Measurements from ENCODE around the gene HOXD10. TPM values are rescaled to one million over a fixed set of nuclear protein-coding genes. Genes with fewer than 3 reads are reported as not detected.
A peak's percentile ranks its signal among the peaks of the same experiment; 100 is the strongest.

HOXD10 gene
- total and polyA plus RNA-seq, 2 experiments from 2014 or later = not detected

DNA sequence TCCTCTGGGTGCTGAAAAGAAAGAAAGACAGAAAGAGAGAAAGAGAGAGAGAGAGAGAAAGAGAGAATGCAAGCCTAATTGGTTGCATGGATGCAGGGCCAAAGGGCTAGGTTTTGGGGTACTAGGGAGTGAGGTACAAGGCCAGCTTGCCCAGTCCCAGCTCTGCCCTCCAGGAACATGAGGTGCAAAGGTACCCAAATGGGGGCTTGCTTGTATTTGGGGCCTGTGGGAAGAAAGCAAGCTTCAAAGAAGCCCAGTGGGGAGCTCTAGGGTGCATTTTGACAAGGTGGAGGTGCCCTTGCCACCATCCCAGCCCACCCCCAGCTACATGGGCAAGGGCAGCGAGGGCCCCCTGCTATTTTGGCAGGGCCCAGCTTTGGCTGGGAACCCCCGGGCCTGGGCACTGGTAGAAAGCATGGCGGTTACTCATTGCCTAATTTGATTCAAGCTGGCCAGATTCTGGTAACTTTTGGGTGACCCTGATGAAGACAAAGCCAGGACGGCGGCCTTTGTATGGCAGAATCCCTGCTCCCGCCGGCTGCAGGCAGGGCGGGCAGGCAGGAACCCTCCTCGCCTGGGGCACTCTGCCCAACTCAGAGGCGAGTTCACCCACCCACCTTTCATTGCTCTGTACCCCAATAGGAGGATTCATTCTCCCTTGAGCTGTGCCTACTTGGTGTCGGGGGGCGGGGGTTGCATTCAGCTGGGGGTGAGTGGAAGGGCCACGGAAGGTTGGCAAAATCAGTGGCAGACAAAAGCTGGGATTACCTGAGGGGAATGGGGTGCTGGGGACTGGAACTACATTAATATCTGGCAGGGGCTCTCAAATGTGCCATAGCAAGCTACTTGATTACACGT, 34.2 kb downstream of the HOXD10 start:
- TF ChIP-seq EZH2phosphoT487 (IDR thresholded peaks at IDR 0.05; ENCODE audit: unreplicated experiment) = peak; percentile 84
- TF ChIP-seq EZH2 (IDR thresholded peaks at IDR 0.05; ENCODE audit: low read depth, unreplicated experiment) = peak; percentile 19
- TF ChIP-seq, protein P1, sequence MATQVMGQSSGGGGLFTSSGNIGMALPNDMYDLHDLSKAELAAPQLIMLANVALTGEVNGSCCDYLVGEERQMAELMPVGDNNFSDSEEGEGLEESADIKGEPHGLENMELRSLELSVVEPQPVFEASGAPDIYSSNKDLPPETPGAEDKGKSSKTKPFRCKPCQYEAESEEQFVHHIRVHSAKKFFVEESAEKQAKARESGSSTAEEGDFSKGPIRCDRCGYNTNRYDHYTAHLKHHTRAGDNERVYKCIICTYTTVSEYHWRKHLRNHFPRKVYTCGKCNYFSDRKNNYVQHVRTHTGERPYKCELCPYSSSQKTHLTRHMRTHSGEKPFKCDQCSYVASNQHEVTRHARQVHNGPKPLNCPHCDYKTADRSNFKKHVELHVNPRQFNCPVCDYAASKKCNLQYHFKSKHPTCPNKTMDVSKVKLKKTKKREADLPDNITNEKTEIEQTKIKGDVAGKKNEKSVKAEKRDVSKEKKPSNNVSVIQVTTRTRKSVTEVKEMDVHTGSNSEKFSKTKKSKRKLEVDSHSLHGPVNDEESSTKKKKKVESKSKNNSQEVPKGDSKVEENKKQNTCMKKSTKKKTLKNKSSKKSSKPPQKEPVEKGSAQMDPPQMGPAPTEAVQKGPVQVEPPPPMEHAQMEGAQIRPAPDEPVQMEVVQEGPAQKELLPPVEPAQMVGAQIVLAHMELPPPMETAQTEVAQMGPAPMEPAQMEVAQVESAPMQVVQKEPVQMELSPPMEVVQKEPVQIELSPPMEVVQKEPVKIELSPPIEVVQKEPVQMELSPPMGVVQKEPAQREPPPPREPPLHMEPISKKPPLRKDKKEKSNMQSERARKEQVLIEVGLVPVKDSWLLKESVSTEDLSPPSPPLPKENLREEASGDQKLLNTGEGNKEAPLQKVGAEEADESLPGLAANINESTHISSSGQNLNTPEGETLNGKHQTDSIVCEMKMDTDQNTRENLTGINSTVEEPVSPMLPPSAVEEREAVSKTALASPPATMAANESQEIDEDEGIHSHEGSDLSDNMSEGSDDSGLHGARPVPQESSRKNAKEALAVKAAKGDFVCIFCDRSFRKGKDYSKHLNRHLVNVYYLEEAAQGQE (IDR thresholded peaks at IDR 0.05; ENCODE audit: unreplicated experiment) = no peak
- H3K27ac ChIP-seq (ENCODE audit: low read depth) = no peak overlapping the region
- H3K36me3 ChIP-seq (ENCODE audit: insufficient read depth) = no peaks in the 10 kb centered on the region
- no peak overlapping the region for H3K4me3 ChIP-seq
- H3K9me2 ChIP-seq (ENCODE audit: insufficient read depth) = no peaks in the 10 kb centered on the region
- Mint-ChIP-seq H3K4me1 (peaks cover 23% of the 10 kb centered on the region), H3K27me3 (ENCODE audit: insufficient read depth, low read depth, poor library complexity) (peaks cover 99% of the 10 kb centered on the region), H3K9me3 (0 out of 3 replicates have a peak, but pooled peaks cover 2% of the 10 kb centered on the region), H3K4me3 (no peak overlapping the region; the same call in 2 of the 3 replicates), H3K27ac (no peak overlapping the region), H3K36me3 (ENCODE audit: low read depth) (no peaks in the 10 kb centered on the region)
- H3K4me2 ChIP-seq = no peak overlapping the region
- H2AFZ ChIP-seq = no peak overlapping the region
- H3K27me3 ChIP-seq (ENCODE audit: insufficient read depth) = peaks cover 100% of the 10 kb centered on the region
- H4K20me1 ChIP-seq (replicated peaks; ENCODE audit: insufficient read depth) = peaks cover 65% of the 10 kb centered on the region
- peaks cover 34% of the 10 kb centered on the region for H3F3A ChIP-seq (replicated peaks; ENCODE audit: low read depth)
- H3K79me2 ChIP-seq (replicated peaks; ENCODE audit: insufficient read depth) = no peaks in the 10 kb centered on the region
- no peak for ATAC-seq
- DNase-seq (ENCODE audit: low spot score) = peak; percentile 17
- peaks cover 35% of the 10 kb centered on the region for H3K4me1 ChIP-seq (ENCODE audit: insufficient read depth)

DNA sequence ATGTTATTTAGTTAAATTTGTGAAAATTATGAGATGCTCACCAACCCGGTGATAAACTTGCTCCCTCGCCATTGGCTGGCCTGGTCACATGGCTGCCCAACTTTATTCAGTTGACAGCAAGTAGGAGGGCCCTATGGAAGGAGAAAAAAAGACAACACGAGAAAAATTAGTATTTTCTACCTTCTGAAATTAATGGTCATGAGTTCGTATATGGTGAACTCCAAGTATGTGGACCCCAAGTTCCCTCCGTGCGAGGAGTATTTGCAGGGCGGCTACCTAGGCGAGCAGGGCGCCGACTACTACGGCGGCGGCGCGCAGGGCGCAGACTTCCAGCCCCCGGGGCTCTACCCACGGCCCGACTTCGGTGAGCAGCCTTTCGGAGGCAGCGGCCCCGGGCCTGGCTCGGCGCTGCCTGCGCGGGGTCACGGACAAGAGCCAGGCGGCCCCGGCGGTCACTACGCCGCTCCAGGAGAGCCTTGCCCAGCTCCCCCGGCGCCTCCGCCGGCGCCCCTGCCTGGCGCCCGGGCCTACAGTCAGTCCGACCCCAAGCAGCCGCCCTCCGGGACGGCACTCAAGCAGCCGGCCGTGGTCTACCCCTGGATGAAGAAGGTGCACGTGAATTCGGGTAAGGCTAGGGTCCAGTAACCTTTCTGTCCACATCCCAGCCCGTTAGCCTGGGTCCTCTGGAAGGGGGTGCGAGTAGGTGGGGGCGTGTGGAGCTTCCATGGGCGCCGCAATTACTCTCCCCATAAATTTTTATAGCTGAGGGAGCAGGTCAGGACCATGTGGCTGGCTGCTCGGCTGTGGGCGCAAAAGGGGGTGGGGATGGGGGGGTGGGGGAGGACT, 35.1 kb downstream of the HOXD10 start, which contains the start of gene HOXD4:
Gene HOXD4, plus strand, starts transcription at position 109 of the 846 bp plus-strand sequence. Its CDS starts 84 bp downstream, at position 193.
- Histone ChIP-seq H3K4me3 (peak within 1 kb of the TSS; percentile 34), H3K79me2 (replicated peaks; ENCODE audit: insufficient read depth) (no peaks in the 10 kb centered on the region), H3K27ac (ENCODE audit: low read depth) (no peak within 1 kb of the TSS), H3K27me3 (ENCODE audit: insufficient read depth) (peaks cover 100% of the 10 kb centered on the region), H3F3A (replicated peaks; ENCODE audit: low read depth) (peaks cover 37% of the 10 kb centered on the region), H4K20me1 (replicated peaks; ENCODE audit: insufficient read depth) (peaks cover 59% of the 10 kb centered on the region), H3K9me2 (ENCODE audit: insufficient read depth) (no peaks in the 10 kb centered on the region), H3K4me2 (peak within 1 kb of the TSS; percentile 44), H3K4me1 (ENCODE audit: insufficient read depth) (peaks cover 39% of the 10 kb centered on the region), H3K36me3 (ENCODE audit: insufficient read depth) (no peaks in the 10 kb centered on the region), H2AFZ (no peak within 1 kb of the TSS)
- Mint-ChIP-seq H3K36me3 (ENCODE audit: low read depth) (no peaks in the 10 kb centered on the region), H3K4me1 (peaks cover 26% of the 10 kb centered on the region), H3K27ac (no peak within 1 kb of the TSS), H3K4me3 (peak within 1 kb of the TSS; percentile 59), H3K9me3 (peaks cover 4% of the 10 kb centered on the region; the same call in 1 of the 3 replicates), H3K27me3 (ENCODE audit: insufficient read depth, low read depth, poor library complexity) (peaks cover 99% of the 10 kb centered on the region)
- ATAC-seq (peak; percentile 29), DNase-seq (ENCODE audit: low spot score) (peak; percentile 51)
- TF ChIP-seq, protein P1 (IDR thresholded peaks at IDR 0.05; ENCODE audit: unreplicated experiment) = no peak
- TF ChIP-seq EZH2phosphoT487 (IDR thresholded peaks at IDR 0.05; ENCODE audit: unreplicated experiment) (peak; percentile 98), ZNF114 (CRISPR knock-in tag; IDR thresholded peaks at IDR 0.05) (no peak), POLR2AphosphoS5 (IDR thresholded peaks at IDR 0.05; ENCODE audit: low read depth) (no peak), NANOG (IDR thresholded peaks at IDR 0.05; ENCODE audit: borderline replicate concordance) (no peak), STAT1 (IDR thresholded peaks at IDR 0.05; ENCODE audit: unreplicated experiment) (no peak), EZH2 (IDR thresholded peaks at IDR 0.05; ENCODE audit: low read depth, unreplicated experiment) (peak; percentile 95), CREB1 (CRISPR knock-in tag; IDR thresholded peaks at IDR 0.05; ENCODE audit: low read depth) (no peak)
- TF ChIP-seq, protein P2, sequence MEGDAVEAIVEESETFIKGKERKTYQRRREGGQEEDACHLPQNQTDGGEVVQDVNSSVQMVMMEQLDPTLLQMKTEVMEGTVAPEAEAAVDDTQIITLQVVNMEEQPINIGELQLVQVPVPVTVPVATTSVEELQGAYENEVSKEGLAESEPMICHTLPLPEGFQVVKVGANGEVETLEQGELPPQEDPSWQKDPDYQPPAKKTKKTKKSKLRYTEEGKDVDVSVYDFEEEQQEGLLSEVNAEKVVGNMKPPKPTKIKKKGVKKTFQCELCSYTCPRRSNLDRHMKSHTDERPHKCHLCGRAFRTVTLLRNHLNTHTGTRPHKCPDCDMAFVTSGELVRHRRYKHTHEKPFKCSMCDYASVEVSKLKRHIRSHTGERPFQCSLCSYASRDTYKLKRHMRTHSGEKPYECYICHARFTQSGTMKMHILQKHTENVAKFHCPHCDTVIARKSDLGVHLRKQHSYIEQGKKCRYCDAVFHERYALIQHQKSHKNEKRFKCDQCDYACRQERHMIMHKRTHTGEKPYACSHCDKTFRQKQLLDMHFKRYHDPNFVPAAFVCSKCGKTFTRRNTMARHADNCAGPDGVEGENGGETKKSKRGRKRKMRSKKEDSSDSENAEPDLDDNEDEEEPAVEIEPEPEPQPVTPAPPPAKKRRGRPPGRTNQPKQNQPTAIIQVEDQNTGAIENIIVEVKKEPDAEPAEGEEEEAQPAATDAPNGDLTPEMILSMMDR (conservative IDR thresholded peaks at IDR 0.05; ENCODE audit: low read depth in 2 of 2) = no peak
- TF ChIP-seq, protein P3, sequence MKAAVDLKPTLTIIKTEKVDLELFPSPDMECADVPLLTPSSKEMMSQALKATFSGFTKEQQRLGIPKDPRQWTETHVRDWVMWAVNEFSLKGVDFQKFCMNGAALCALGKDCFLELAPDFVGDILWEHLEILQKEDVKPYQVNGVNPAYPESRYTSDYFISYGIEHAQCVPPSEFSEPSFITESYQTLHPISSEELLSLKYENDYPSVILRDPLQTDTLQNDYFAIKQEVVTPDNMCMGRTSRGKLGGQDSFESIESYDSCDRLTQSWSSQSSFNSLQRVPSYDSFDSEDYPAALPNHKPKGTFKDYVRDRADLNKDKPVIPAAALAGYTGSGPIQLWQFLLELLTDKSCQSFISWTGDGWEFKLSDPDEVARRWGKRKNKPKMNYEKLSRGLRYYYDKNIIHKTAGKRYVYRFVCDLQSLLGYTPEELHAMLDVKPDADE (IDR thresholded peaks at IDR 0.05) = no peak

All from GM23338 (cell line).